HEK293 (cell line): ENCODE results near the gene TPBGL.

Experiments used
- CTCF ChIA-PET: fragments of 350-600 bp; formaldehyde crosslinking; extraction: SDS; loops from one replicate; lab custom pipeline; 2021; ENCODE audit warnings: antibody characterized with exemption; lab: Yijun Ruan, JAX
- POLR2A ChIA-PET: fragments of 300-600 bp; formaldehyde crosslinking; extraction: SDS; loops from one replicate; lab custom pipeline; 2020; ENCODE audit warnings: antibody characterized with exemption, inconsistent platforms; lab: Yijun Ruan, JAX
- H3K27ac ChIP-seq: fragments of 200-500 bp; sonication (Bioruptor generic); 2 replicates; pipeline ENCODE4 v1.5.1; 2014; ENCODE audit warnings: low read depth, low read length, control low read depth, inconsistent platforms; ENCODE audit errors: extremely low read depth
- H3K36me3 ChIP-seq, 2 experiments: fragments of 200-500 bp in 1 of 2; sonication (Bioruptor generic) in 1 of 2; 1 replicate in 1 of 2; 2 replicates in 1 of 2; pipeline ENCODE4 v1.5.1; 2014 to 2017; ENCODE audit warnings: inconsistent platforms in 2 of 2, low read length in 2 of 2; ENCODE audit not compliant: control insufficient read depth in 2 of 2, insufficient read depth in 1 of 2
- H3K4me1 ChIP-seq: fragments of 200-500 bp; sonication (Bioruptor generic); 2 replicates; pipeline ENCODE4 v1.5.1; 2014; ENCODE audit warnings: mild to moderate bottlenecking, low read length, inconsistent platforms; ENCODE audit not compliant: control insufficient read depth, insufficient read depth
- H3K4me3 ChIP-seq: 2 replicates; pipeline ENCODE4 v1.5.1; 2011; ENCODE audit warnings: low read depth, mild to moderate bottlenecking, control low read depth, low read length, moderate library complexity
- H3K9me3 ChIP-seq: fragments of 200-500 bp; sonication (Bioruptor generic); 2 replicates; pipeline ENCODE4 v1.5.1; 2014; ENCODE audit warnings: low read depth, low read length, inconsistent platforms; ENCODE audit not compliant: control insufficient read depth, insufficient read depth
- BCL11A ChIP-seq: fragments of 450-650 bp; formaldehyde crosslinking; IDR thresholded peaks from 2 replicates; pipeline ENCODE4 v1.5.1; 2016; ENCODE audit warnings: low read depth, missing biosample characterization, missing genetic modification characterization
- BCL6B ChIP-seq: fragments of 450-650 bp; formaldehyde crosslinking; IDR thresholded peaks from 2 replicates; pipeline ENCODE4 v1.5.1; 2017; ENCODE audit warnings: missing biosample characterization, missing genetic modification characterization
- HOXD13 ChIP-seq: sonication (generic); formaldehyde crosslinking; IDR thresholded peaks from 2 replicates; pipeline ENCODE4 v1.8.0; 2022; ENCODE audit warnings: missing genetic modification reagents, borderline replicate concordance
- MYNN ChIP-seq: fragments of 450-650 bp; formaldehyde crosslinking; IDR thresholded peaks from 2 replicates; pipeline ENCODE4 v1.5.1; 2016; ENCODE audit warnings: missing biosample characterization, missing genetic modification characterization, borderline replicate concordance
- OSR2 ChIP-seq: fragments of 450-650 bp; formaldehyde crosslinking; IDR thresholded peaks from 2 replicates; pipeline ENCODE4 v1.5.1; 2016; ENCODE audit warnings: missing biosample characterization, missing genetic modification characterization
- PBX3 ChIP-seq: sonication (generic); formaldehyde crosslinking; IDR thresholded peaks from 2 replicates; pipeline ENCODE4 v1.8.1; 2022; ENCODE audit warnings: mild to moderate bottlenecking, moderate library complexity, missing genetic modification reagents
- SCRT1 ChIP-seq: fragments of 450-650 bp; formaldehyde crosslinking; IDR thresholded peaks from 2 replicates; pipeline ENCODE4 v1.5.1; 2016; ENCODE audit warnings: missing biosample characterization, missing genetic modification characterization, borderline replicate concordance
- TRIM28 ChIP-seq: IDR thresholded peaks from 2 replicates; pipeline ENCODE4 v1.6.1; 2011; ENCODE audit warnings: low read length, control low read depth, borderline replicate concordance
- ZNF2 ChIP-seq: fragments of 450-650 bp; formaldehyde crosslinking; IDR thresholded peaks from 2 replicates; pipeline ENCODE4 v1.5.1; 2016; ENCODE audit warnings: missing biosample characterization, missing genetic modification characterization
- ZNF324 ChIP-seq: fragments of 450-650 bp; formaldehyde crosslinking; IDR thresholded peaks from 2 replicates; pipeline ENCODE4 v1.5.1; 2016; ENCODE audit warnings: missing biosample characterization, missing genetic modification characterization
- ZNF341 ChIP-seq: fragments of 450-650 bp; formaldehyde crosslinking; IDR thresholded peaks from 2 replicates; pipeline ENCODE4; 2016; ENCODE audit warnings: low read depth, missing biosample characterization, missing genetic modification characterization
- ZNF423 ChIP-seq: fragments of 450-650 bp; formaldehyde crosslinking; IDR thresholded peaks from 2 replicates; pipeline ENCODE4 v1.5.1; 2016; ENCODE audit warnings: missing biosample characterization, missing genetic modification characterization
- ZNF510 ChIP-seq: fragments of 450-650 bp; formaldehyde crosslinking; IDR thresholded peaks from 2 replicates; pipeline ENCODE4 v1.5.1; 2018; ENCODE audit warnings: mild to moderate bottlenecking, missing genetic modification characterization, missing biosample characterization; ENCODE audit not compliant: insufficient replicate concordance
- ZNF544 ChIP-seq: fragments of 450-650 bp; formaldehyde crosslinking; IDR thresholded peaks from 2 replicates; pipeline ENCODE4 v1.5.0; 2017; ENCODE audit warnings: missing biosample characterization, missing genetic modification characterization
- ZNF555 ChIP-seq: fragments of 450-650 bp; formaldehyde crosslinking; conservative IDR thresholded peaks from 2 replicates; pipeline ENCODE4 v1.5.1; 2017; ENCODE audit warnings: missing biosample characterization, mild to moderate bottlenecking, missing genetic modification characterization, inconsistent platforms
- ZNF561 ChIP-seq: fragments of 450-650 bp; IDR thresholded peaks from 2 replicates; pipeline ENCODE4 v1.5.1; 2018; ENCODE audit warnings: missing biosample characterization, missing genetic modification characterization, borderline replicate concordance
- ZNF571 ChIP-seq: fragments of 450-650 bp; formaldehyde crosslinking; IDR thresholded peaks from 2 replicates; pipeline ENCODE4 v1.5.0; 2017; ENCODE audit warnings: missing biosample characterization, missing genetic modification characterization
- ZNF629 ChIP-seq: fragments of 450-650 bp; formaldehyde crosslinking; IDR thresholded peaks from 2 replicates; pipeline ENCODE4 v1.5.1; 2017; ENCODE audit warnings: missing biosample characterization, missing genetic modification characterization
- ZNF654 ChIP-seq: fragments of 450-650 bp; formaldehyde crosslinking; IDR thresholded peaks from 2 replicates; pipeline ENCODE4 v1.5.1; 2016; ENCODE audit warnings: low read depth, missing biosample characterization, missing genetic modification characterization
- ZNF692 ChIP-seq: fragments of 450-650 bp; formaldehyde crosslinking; IDR thresholded peaks from 2 replicates; pipeline ENCODE4 v1.5.1; 2016; ENCODE audit warnings: missing biosample characterization, missing genetic modification characterization
- ZNF776 ChIP-seq: fragments of 450-650 bp; formaldehyde crosslinking; IDR thresholded peaks from 2 replicates; pipeline ENCODE4 v1.5.0; 2017; ENCODE audit warnings: missing biosample characterization, missing genetic modification characterization, borderline replicate concordance
- TF ChIP-seq, protein P1 (sequence below): fragments of 450-650 bp; formaldehyde crosslinking; IDR thresholded peaks from 2 replicates; pipeline ENCODE4 v1.5.1; 2016; ENCODE audit warnings: missing biosample characterization, missing genetic modification characterization, low read depth

TPBGL gene

GRCh38 chr11:75269896-75270295 lies 29.3 kb downstream of the TPBGL start (continued):
- TF ChIP-seq PBX3 (CRISPR knock-in tag) (no peak), ZNF776 (tag by site-specific recombination) (no peak), ZNF561 (tag by site-specific recombination) (no peak), ZNF555 (tag by site-specific recombination) (no peak), ZNF629 (tag by site-specific recombination) (no peak), MYNN (tag by site-specific recombination) (no peak)

GRCh38 chr11:75270896-75271418 lies 30.4 kb downstream of the TPBGL start:
- no peak overlapping the region for H3K4me3 ChIP-seq
- TF ChIP-seq HOXD13 = no peak
- 0 out of 2 replicates have a peak, but pooled peaks have one; percentile 25 for TF ChIP-seq ZNF654 (tag by site-specific recombination)
- TF ChIP-seq, all 188 proteins: peak for 1
- H3K4me1 ChIP-seq = no peaks in the 10 kb centered on the region
- peaks cover 0 to 4% of the 10 kb centered on the region in 2 experiments; a peak in 1 of 3 replicates for H3K36me3 ChIP-seq
- H3K9me3 ChIP-seq = no peaks in the 10 kb centered on the region
- H3K27ac ChIP-seq = no peak overlapping the region
- ChIA-PET POLR2A (no interaction called here), CTCF (interaction anchor here (0.5 to 4.0 kb wide), 18 partner anchors 9 to 603 kb away, joined by 3 to 20 read pairs (median 4); no protein-coding TSS in a partner anchor)

- Histone ChIP-seq H3K4me3 (no peak overlapping the region), H3K9me3 (no peaks in the 10 kb centered on the region), H3K36me3 (peaks cover 0 to 7% of the 10 kb centered on the region in 2 experiments; a peak in 1 of 3 replicates)
- POLR2A ChIA-PET = no interaction called here
- TF ChIP-seq BCL11A (tag by site-specific recombination) (no peak), SCRT1 (no peak), ZNF510 (tag by site-specific recombination) (no peak), OSR2 (tag by site-specific recombination) (no peak), ZNF571 (tag by site-specific recombination) (no peak), ZNF692 (no peak), ZNF341 (tag by site-specific recombination) (no peak), ZNF423 (tag by site-specific recombination) (no peak), ZNF2 (no peak), BCL6B (tag by site-specific recombination) (no peak), ZNF324 (tag by site-specific recombination) (no peak), ZNF544 (tag by site-specific recombination) (no peak), TRIM28 (no peak)
- TF ChIP-seq, protein P1, sequence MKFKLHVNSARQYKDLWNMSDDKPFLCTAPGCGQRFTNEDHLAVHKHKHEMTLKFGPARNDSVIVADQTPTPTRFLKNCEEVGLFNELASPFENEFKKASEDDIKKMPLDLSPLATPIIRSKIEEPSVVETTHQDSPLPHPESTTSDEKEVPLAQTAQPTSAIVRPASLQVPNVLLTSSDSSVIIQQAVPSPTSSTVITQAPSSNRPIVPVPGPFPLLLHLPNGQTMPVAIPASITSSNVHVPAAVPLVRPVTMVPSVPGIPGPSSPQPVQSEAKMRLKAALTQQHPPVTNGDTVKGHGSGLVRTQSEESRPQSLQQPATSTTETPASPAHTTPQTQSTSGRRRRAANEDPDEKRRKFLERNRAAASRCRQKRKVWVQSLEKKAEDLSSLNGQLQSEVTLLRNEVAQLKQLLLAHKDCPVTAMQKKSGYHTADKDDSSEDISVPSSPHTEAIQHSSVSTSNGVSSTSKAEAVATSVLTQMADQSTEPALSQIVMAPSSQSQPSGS (tag by site-specific recombination) = no peak
- TF ChIP-seq, all 188 proteins: peak for 0
- CTCF ChIA-PET = interaction anchor here (0.5 to 4.0 kb wide), 13 partner anchors 8 to 343 kb away, joined by 3 to 20 read pairs (median 4); no protein-coding TSS in a partner anchor
- no peaks in the 10 kb centered on the region for H3K4me1 ChIP-seq
- H3K27ac ChIP-seq = no peak overlapping the region
Observed at GRCh38 chr11:75271730-75272129, 31.2 kb downstream of the TPBGL start.
